ENCODE measurements around the gene SEMA3E. TPM values are rescaled to one million over a fixed set of nuclear protein-coding genes. Genes with fewer than 3 reads are reported as not detected.

The SEMA3E gene
- total RNA-seq, 1 donor = 1.4 TPM

DNA sequence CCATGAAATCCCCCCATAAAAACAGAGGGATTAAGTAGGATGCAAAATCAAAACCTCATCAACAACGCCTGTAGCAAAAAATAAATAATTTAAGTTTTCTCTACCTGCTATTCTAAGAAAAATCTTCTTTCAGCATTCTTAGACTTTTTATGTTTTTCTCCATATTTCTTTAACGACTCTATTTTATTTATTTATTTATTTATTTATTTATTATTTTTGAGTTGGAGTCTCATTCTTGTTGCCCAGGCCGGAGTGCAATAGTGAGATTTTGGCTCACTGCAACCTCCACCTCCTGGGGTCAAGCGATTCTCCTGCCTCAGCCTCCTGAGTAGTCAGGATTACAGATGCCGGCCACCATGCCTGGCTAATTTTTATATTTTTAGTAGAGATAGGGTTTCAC is 192.5 kb downstream of the SEMA3E start:
- no peaks in the 10 kb centered on the region for H3K9me3 ChIP-seq (ENCODE audit: low read depth, low read length)
- H3K79me2 ChIP-seq (ENCODE audit: insufficient read depth, low read length) = no peaks in the 10 kb centered on the region
- no peaks in the 10 kb centered on the region for H4K20me1 ChIP-seq (ENCODE audit: insufficient read depth, low read length)
- no peaks in the 10 kb centered on the region for H3K4me1 ChIP-seq (ENCODE audit: insufficient read depth, low read length)
- no peak overlapping the region for H3K4me2 ChIP-seq (ENCODE audit: insufficient read depth, low read length)
- H3K27ac ChIP-seq (ENCODE audit: low read depth, low read length) = no peak overlapping the region
- no peak for DNase-seq (ENCODE audit: insufficient read length, low spot score, missing footprints)
- no peak overlapping the region for H2AFZ ChIP-seq (ENCODE audit: low read length)
- TF ChIP-seq, protein P1, sequence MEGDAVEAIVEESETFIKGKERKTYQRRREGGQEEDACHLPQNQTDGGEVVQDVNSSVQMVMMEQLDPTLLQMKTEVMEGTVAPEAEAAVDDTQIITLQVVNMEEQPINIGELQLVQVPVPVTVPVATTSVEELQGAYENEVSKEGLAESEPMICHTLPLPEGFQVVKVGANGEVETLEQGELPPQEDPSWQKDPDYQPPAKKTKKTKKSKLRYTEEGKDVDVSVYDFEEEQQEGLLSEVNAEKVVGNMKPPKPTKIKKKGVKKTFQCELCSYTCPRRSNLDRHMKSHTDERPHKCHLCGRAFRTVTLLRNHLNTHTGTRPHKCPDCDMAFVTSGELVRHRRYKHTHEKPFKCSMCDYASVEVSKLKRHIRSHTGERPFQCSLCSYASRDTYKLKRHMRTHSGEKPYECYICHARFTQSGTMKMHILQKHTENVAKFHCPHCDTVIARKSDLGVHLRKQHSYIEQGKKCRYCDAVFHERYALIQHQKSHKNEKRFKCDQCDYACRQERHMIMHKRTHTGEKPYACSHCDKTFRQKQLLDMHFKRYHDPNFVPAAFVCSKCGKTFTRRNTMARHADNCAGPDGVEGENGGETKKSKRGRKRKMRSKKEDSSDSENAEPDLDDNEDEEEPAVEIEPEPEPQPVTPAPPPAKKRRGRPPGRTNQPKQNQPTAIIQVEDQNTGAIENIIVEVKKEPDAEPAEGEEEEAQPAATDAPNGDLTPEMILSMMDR (IDR thresholded peaks at IDR 0.05; ENCODE audit: extremely low read depth, low read depth, low read length) = no peak
- no peaks in the 10 kb centered on the region for H3K36me3 ChIP-seq (ENCODE audit: insufficient read depth, low read length)
- no peaks in the 10 kb centered on the region for H3K27me3 ChIP-seq (ENCODE audit: insufficient read depth, low read length)
- no peak overlapping the region for H3K4me3 ChIP-seq (ENCODE audit: insufficient read depth, low read length)

DNA sequence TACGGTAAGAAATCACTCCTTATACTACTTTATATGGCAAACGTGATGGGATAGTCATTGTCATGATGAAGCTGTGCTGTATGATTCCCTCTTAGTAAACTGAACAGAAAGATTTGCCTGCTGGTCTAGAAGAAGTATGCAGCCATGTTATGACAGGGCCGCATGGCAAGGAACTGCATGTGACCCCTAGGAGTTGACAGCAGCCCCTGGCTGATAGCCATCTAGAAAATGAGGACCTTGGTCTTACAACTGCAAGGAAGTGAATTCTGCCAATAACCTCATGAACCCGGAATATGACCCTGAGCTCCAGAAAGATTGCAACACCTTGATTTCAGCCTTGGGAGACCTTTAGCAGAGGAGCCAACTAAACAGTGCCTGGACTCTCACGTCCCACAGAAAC is 193.3 kb downstream of the SEMA3E start:
- H3K9me3 ChIP-seq (ENCODE audit: low read depth, low read length) = no peaks in the 10 kb centered on the region
- no peak overlapping the region for H3K4me2 ChIP-seq (ENCODE audit: insufficient read depth, low read length)

DNA sequence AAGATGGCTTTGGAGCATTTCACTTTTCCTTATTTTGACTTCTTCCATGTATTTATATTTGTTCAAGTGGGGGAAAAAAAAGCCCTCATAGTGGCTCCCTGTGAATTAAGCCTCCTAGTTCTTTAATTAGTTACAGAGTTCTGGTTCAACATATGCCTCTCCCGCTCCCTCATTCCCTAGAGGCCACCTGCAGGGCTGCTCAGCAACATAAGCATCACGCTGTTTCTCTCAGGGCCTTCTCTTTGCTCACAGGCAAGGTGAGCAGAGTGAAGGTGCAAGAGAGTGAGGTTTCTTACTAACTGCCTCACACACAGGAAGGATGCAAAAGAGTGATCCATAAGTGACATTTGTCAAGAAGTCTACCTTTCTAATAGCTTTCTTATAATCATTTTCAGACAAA is 196.7 kb downstream of the SEMA3E start:
- Histone ChIP-seq H3K27ac (ENCODE audit: low read depth, low read length) (no peak overlapping the region), H3K4me2 (ENCODE audit: insufficient read depth, low read length) (no peak overlapping the region), H3K4me1 (ENCODE audit: insufficient read depth, low read length) (no peaks in the 10 kb centered on the region), H3K9me3 (ENCODE audit: low read depth, low read length) (no peaks in the 10 kb centered on the region), H4K20me1 (ENCODE audit: insufficient read depth, low read length) (no peaks in the 10 kb centered on the region), H3K36me3 (ENCODE audit: insufficient read depth, low read length) (no peaks in the 10 kb centered on the region), H3K79me2 (ENCODE audit: insufficient read depth, low read length) (no peaks in the 10 kb centered on the region), H3K4me3 (ENCODE audit: insufficient read depth, low read length) (no peak overlapping the region), H2AFZ (ENCODE audit: low read length) (no peak overlapping the region), H3K27me3 (ENCODE audit: insufficient read depth, low read length) (no peaks in the 10 kb centered on the region)
- DNase-seq (ENCODE audit: insufficient read length, low spot score, missing footprints) = no peak
- TF ChIP-seq, protein P1 (IDR thresholded peaks at IDR 0.05; ENCODE audit: extremely low read depth, low read depth, low read length) = no peak

More for the DNA sequence above, 193.3 kb downstream of the SEMA3E start:
- Histone ChIP-seq H3K79me2 (ENCODE audit: insufficient read depth, low read length) (no peaks in the 10 kb centered on the region), H2AFZ (ENCODE audit: low read length) (no peak overlapping the region), H4K20me1 (ENCODE audit: insufficient read depth, low read length) (no peaks in the 10 kb centered on the region), H3K4me1 (ENCODE audit: insufficient read depth, low read length) (no peaks in the 10 kb centered on the region), H3K36me3 (ENCODE audit: insufficient read depth, low read length) (no peaks in the 10 kb centered on the region), H3K27me3 (ENCODE audit: insufficient read depth, low read length) (no peaks in the 10 kb centered on the region), H3K27ac (ENCODE audit: low read depth, low read length) (no peak overlapping the region), H3K4me3 (ENCODE audit: insufficient read depth, low read length) (no peak overlapping the region)
- no peak for DNase-seq (ENCODE audit: insufficient read length, low spot score, missing footprints)
- TF ChIP-seq, protein P1 (IDR thresholded peaks at IDR 0.05; ENCODE audit: extremely low read depth, low read depth, low read length) = no peak

DNA sequence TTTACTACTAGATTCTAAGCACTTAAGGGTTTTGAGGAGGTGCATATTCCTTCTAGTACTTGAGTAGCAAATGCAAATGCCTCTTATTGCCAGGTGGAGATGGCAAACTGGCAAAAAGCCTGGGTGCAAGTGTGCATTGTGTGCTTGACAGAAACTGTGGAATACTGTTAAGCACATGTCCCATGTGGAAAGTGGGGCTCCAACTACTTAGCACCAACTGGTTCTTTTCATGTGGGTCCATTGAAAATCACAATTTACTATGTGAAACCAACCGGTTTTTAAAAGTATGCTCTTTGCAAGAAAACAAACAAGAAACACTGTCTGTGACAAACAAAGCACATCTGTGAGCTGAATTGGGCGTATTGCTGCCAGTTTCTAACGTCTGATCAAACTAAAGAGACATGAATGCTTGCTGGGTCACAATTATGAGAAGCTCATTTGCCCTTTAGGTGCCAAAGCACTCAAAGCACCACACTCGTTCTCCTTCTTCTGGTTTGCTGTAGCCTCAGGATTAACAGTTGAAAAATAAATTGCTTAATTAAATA is 197.4 kb downstream of the SEMA3E start:
- H3K4me1 ChIP-seq (ENCODE audit: insufficient read depth, low read length) = no peaks in the 10 kb centered on the region
- H3K36me3 ChIP-seq (ENCODE audit: insufficient read depth, low read length) = no peaks in the 10 kb centered on the region
- H3K4me3 ChIP-seq (ENCODE audit: insufficient read depth, low read length) = no peak overlapping the region
- H4K20me1 ChIP-seq (ENCODE audit: insufficient read depth, low read length) = no peaks in the 10 kb centered on the region
- H3K4me2 ChIP-seq (ENCODE audit: insufficient read depth, low read length) = no peak overlapping the region
- no peaks in the 10 kb centered on the region for H3K79me2 ChIP-seq (ENCODE audit: insufficient read depth, low read length)
- no peak for DNase-seq (ENCODE audit: insufficient read length, low spot score, missing footprints)
- H3K9me3 ChIP-seq (ENCODE audit: low read depth, low read length) = no peaks in the 10 kb centered on the region
- no peaks in the 10 kb centered on the region for H3K27me3 ChIP-seq (ENCODE audit: insufficient read depth, low read length)
- TF ChIP-seq, protein P1 (IDR thresholded peaks at IDR 0.05; ENCODE audit: extremely low read depth, low read depth, low read length) = no peak
- no peak overlapping the region for H2AFZ ChIP-seq (ENCODE audit: low read length)
- H3K27ac ChIP-seq (ENCODE audit: low read depth, low read length) = no peak overlapping the region
